GM19023 (cell line): ENCODE results near the gene SNRNP200.

Experiments
- ATAC-seq: cut with Tn5 transposase; IDR thresholded peaks from one replicate; pipeline ENCODE4 v1.9.1; 2021; ENCODE audit warnings: mild to moderate bottlenecking, moderate library complexity; ENCODE audit not compliant: unreplicated experiment

SNRNP200 gene

DNA sequence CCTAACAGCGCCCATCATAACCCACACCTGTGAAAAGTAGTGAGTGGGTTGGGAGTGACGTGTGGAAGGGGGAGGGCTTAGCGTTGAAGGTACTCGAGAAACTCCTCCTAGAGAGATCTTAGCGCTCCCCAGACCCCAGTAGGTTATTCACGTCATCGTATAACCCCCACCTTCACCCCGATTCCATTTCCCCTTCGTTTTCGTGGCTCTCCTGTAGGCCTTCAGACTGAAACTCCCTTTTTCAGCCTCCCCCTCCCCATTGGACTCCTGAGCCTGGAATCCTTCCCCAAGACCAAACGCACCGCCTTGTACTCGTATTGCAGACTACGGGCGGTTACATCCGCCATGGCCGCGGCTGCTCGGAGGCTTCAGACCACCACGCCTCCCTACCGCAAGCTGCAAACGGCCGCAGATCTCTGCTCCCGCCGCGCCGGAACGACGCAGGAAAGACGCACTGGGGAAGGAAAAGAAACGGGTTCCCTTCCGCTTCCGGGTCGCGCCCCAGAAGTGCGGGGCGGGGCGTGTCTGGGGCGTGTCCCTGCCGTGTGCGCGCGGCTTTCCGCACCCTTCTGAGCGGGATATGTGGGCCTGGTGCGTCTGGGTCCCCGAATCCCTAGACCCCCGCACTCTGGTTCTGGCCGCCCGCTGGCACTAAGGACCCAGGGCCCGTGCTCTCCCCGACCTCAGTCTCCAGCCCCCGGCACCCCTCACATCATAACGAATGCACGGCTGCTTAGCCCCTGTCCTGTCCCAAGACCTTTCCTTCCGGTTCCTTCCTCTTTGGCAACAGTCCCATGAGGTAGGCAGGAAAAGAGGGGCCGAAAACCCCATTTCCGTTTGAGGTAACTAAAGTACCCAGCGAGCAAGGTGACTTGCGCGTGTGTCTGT is at the start of gene SNRNP200:
Gene SNRNP200, minus strand, starts transcription at position 456 of the 888 bp plus-strand sequence. Its CDS starts 109 bp downstream, at position 347.
- peak; percentile 94 for ATAC-seq

DNA sequence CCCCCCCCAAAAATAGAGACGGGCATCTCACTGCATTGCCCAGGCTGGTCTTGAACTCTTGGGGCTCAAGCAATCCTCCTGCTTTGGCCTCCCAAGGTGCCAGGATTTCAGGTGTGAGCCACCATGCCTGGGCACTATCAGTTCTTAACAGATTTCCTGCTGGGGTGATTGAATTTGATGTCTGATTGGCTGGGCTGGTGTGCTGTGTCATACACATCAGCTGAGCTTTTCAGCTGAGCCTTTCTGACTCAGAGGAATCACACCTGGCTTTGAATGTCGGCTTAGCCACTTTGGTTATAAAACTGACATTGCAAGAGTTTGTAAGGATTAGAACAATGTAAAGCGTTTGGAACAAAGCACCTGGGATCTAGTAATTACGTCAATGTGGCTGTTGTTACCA is 49.1 kb upstream of the SNRNP200 start:
- ATAC-seq, result no peak

DNA sequence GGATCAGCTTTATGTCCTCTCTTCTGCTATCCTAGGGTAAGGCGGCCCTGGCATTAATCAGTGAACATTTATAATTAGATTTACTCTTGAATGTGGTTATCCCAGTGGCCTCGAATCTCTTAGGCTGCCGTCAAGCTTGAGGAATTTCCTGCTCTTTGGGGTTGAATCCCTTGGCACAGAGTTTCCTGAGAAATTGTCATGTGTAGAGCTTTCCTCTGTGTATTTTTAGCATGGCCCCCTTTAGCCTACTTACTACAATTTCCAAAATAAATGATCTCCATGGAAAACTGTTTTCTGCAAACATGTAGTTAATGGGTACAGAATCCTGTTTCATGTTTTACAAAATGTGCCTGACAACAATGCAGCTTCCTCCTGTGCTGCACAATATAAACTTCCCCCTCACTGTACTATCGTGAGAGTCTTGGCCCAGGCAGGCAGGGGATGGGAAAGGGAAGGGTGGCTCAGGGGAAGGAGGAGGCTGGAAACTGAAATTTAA is 48.3 kb upstream of the SNRNP200 start:
- no peak for ATAC-seq

DNA sequence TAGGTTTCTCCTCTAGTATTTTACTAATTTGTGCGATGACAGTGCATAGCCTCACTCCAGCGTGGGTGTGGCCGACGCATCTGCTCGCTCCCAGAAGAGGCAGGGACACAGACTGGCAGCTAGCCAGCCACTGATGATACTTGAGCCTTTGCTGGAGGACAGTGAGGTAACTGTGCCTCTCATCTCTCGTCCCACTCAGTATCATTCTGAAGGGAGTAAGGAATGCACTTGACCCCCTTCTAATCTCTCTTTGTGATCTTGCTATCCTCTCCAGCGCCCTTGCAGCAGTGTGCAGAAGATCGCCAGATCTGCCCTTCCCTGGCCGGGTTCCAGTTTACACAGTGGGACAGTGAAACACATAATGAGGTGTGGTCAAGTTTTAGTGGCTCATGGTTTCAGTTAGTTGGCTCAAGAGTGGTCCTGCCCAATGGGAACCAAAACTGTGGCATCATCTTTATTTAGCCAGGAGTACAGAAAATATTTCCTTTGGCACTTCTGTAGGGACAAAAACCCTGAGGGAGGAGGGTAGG is 47.8 kb upstream of the SNRNP200 start:
- ATAC-seq, result no peak

DNA sequence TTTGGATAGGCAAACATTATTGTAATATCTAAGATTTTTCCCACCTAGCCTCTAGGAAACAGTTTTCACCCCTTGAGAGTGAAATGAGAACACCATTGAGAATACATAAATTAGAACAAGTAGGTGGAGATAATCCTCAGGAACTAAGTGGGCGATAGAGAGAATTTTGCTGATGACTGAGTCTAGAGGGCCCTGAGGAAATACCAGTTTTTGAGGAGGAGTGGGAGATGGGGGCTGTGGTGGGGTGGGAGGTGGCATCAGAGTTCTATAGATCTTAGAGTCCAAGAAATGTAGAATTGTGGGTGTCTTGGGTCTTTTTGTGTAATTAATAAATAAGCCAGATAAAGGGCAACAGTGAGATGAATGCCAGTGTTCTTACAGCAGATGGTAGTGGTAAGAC is 42.0 kb upstream of the SNRNP200 start:
- ATAC-seq, result no peak

DNA sequence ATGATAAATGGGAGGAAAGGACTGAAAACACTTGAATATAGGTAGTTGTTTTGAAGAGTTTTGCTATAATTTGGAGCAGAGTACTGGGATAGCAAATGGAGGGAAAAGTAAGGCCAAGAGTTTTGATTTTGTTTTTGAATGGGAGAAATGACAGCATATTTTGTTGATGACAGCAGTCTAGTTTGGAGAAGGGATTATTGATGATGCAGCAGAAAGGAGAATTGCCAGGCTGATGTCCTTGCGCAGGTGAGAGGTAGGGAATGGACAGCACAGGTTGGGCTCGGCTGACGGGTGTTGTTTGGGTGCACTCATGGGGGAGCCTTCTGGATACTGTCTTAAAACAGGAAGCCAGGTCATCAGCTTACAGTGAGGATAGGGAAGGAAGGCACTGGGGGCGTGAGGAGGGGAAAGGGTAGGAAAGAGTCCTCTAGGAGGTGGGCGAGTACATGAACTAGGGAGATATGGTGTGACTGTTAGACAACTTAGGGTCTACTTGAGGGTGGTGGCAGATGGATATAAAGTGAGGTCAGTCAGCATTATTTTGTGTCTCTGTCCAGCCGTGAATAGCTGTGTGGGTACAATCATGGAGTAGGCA is 40.6 kb upstream of the SNRNP200 start:
- no peak for ATAC-seq

DNA sequence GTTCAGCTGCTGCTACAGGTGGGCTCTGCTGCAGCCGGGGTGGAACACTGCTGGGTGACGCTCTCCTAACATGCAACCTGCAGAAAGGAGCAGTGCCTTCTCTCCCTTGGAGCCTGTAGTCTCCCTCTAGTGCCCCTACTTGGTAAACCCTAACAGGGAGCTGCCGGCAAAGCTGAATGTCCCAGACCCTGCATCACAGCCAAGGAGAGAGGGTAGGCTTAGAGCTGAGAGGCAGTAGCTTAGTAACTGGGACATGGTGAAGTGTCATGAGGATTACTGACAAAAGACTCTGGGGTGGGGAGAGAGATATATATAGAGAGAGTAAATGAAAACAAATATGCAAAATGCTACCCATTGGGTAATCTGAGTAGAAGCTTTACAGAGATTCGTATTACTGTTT is 40.1 kb upstream of the SNRNP200 start:
- no peak for ATAC-seq

DNA sequence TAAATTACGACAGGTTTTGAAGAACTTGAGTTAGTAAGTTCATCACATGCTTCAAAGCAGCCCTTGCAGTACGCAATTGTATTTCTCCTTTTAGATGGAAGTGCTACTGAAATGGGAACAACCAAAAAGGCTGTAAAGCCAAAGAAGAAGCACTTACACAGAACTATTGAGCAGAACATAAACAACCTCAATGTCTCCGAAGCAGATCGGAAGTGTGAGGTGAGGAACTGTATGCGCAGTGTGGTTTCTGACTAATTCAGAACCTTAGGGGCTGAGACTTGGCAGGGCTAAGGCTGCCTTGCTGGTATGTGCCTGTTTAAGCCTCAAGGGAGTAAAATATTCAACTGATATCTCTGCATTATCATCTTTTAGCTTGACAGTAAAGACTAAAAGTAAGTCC is 38.7 kb upstream of the SNRNP200 start:
- ATAC-seq, result peak; percentile 84

DNA sequence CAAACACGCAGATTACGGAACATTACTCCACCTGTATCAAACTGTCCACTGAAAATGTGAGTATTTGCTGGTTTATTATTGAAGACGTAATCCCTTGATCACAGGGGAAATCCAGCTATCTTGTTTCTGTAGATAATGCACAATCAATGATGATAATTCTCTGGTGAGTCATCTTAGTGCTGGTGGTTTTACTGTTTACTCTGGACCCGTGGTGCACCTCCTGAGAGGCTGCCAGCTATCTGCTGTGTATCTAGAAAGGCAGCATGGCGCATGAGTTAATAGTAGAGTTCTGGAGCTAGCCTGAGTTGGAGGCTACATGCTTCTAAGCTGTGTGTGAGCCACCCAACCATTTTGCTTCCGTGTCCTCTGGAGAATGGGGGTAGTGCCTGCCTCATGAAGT is 36.7 kb upstream of the SNRNP200 start:
- ATAC-seq, result no peak

DNA sequence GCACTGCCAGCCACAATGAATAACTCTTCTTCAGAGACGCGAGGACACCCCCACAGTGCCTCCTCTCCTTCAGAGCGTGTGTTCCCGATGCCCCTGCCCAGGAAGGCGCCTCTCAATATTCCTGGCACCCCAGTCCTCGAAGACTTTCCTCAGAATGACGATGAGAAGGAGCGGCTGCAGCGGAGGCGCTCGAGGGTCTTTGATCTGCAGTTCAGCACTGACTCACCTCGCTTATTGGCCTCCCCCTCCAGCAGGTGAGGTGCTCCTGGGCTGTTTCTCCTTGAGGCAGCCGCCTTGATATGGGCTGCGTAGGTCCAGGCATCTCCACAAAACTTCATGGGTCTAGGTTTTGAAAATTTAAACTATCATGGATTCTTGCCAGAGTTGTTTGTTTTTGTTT is 36.3 kb upstream of the SNRNP200 start:
- no peak for ATAC-seq

DNA sequence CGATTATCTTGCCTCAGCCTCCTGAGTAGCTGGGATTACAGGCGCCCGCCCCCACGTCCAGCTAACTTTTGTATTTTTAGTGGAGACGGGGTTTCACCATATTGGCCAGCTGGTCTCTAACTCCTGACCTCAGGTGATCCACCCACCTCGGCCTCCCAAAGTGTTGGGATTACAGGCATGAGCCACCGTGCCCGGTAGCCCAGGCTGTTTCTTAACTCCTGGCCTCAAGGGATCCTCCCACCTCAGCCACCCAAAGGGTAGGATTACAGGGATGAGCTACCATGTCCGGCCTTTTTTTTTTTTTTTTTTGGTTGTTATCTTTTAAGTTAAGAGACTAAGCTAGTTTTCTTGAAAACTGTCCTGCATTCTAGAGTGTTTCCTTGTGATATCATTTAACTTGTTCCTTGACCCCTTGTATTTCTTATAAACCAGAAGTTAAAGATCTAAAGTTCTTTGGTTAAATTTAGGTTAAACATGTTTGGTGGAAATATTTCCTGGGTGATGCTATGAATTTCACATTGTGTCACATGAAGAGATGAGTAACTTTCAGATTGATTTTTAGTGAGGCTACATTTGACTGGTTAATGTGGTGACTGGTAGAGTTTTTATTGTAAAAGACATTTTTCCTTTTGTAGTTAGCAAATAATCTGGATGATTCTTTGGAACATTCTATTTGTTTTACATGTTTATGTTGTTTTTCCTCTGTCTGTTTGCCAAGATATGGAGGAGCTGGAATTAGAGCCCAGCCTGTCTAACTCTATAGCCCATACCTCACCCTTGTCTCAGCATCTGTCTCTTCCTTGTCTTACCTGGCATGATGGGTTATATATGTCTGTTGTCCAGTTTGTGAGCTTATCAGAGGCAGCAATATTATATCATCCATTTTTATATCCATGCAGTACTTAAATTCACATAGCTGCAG is 35.4 kb upstream of the SNRNP200 start:
- ATAC-seq, result no peak

DNA sequence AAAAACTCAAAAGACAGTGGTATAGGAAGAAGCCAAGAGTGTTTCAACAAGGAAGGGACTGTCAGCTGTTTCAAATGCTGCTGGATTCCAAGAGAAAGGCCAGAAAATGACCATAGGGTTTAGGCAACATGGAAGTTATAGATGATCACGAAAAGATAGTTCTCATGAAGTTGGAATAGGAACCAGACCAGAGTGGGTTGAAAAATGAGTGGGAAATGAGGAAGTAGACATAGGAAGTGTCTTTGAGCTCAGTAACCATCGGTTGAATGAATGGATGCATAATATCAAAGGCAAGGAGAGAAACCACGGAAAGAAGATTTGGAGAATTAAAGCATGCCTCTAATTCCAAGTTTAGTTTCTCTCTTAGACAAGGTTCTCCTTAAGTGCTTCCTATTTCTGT is 31.5 kb upstream of the SNRNP200 start:
- ATAC-seq, result no peak

DNA sequence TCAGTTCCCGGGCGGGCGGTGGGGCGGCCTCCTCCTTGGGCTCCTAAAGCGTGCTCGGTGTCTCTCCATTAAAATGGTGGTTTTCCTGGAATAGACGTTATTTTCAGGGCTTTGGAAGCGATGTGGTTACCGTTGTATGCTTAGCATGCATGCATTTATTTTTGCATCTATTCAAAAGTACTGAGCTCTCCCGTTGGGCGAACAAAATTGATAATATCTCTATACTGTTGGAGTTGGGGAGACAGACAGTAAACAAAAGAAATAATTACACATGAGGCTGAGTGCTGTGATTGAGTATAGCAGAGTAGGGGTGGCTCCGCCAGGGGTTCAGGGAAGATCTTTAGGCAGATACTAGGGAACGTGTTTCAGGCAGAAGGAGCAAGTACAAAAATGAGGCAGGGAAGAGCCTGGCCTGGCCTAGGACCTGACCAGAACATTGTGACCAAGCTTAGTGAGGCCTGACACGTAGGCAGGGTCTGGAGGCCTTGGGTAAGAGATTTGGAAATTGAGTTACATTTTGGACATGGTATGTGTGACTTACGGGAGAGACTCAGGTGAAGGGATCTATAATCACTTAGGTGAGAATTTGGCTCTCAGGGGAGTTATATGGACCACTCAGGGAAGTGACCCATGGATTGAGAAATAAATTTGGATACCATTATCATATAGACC is 30.9 kb upstream of the SNRNP200 start:
- no peak for ATAC-seq

DNA sequence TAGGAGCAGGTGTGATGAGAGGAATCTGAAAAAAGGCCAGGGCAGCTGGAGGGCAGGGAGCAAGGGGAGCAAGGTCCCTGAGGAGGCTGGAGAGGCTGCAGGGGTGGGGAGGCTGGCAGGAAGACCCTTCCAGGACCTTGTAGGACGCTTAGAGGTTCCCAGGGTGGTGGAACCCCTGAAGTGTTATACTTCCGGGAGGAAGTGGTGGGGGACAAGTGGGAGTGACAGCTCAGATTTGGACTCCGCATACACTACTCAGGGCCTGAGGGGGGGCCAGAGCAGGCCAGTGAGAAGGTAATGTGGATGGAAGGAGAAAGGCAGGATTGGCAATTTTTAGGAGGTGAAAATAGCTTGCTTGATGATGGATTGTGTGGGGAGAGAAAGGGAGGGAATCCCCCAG is 28.4 kb upstream of the SNRNP200 start:
- ATAC-seq, result no peak

DNA sequence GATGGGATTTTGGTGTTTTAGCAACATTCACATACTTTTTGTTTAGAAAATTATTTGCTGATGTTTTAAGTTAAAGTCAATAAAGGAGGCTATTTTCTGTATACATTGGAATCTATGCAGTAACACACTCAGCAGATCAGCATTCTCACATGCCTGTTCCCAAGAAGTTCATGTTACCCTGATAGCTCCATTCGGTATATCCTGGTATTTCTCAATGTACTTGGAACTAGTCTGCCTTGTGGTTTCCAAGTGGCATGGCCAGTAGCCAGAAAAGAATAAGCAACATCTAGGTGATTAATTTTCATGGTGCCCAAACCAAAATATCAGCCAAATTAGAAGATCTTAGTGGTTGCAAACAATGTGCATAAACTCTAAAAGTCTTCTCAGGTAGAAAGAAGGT is 25.1 kb upstream of the SNRNP200 start:
- ATAC-seq, result no peak

DNA sequence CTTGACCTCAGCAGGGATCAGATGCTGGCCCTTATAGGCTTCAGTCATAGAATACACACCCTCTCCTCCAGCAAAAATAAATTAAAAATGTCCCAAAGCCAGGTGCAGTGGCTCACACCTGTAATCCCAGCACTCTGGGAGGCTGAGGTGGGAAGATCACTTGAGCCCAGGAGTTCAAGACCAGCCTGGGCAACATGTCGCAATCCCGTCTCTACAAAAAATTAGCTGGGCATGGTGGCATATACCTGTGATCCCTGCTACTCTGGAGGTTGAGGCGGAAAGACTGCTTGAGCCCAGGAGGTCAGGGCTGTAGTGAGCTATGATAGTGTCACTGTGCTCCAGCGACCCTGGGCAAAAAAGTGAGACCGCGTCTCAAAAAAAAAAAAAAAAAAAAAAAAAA is 24.5 kb upstream of the SNRNP200 start:
- no peak for ATAC-seq

DNA sequence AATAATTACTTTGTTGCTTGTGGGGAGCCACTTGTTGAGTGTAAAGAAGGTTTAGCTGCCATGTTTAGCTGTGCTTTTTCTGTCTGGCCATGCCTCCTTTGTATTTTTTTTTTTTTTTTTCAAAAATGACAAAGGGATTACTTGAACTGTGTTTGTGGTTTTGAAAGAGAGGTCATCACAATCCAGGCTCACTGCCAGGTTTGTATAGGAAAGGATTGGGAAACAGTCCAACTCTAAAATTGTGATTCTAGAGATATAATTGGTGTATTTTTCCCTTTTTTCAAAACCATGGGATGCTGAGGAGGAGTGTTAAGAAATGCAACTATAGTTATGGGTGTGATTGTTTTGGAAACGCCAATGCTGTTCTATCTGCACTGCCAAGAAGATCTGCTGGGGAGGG is 24.1 kb upstream of the SNRNP200 start:
- no peak for ATAC-seq

DNA sequence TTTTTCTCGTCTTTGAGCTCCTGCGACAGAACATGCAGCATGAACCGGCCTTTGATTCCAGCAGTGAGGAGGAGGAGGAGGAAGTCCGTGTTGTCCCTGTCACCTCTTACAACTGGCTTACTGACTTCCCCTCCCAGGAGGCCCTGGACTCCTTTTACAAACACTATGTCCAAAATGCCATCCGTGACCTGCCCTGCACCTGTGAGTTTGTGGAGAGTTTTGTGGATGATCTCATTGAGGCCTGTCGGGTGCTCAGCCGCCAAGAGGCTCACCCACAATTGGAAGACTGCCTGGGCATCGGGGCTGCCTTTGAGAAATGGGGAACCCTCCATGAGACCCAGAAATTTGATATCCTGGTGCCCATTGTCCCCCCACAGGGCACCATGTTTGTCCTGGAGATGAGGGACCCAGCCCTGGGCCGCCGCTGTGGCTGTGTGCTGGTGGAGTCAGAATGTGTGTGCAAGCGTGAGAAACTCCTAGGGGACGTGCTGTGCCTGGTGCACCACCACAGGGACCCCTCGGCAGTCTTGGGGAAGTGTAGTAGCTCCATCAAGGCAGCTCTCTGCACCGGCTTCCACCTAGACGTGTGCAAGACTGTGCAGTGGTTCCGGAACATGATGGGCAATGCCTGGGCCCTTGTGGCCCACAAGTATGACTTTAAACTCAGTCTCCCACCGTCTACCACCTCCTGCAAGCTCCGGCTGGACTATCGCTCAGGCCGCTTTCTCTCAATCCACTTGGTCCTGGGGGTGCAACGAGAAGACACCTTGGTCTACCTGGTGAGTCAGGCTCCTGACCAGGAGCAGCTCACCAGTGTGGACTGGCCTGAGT is 21.9 kb upstream of the SNRNP200 start:
- no peak for ATAC-seq

DNA sequence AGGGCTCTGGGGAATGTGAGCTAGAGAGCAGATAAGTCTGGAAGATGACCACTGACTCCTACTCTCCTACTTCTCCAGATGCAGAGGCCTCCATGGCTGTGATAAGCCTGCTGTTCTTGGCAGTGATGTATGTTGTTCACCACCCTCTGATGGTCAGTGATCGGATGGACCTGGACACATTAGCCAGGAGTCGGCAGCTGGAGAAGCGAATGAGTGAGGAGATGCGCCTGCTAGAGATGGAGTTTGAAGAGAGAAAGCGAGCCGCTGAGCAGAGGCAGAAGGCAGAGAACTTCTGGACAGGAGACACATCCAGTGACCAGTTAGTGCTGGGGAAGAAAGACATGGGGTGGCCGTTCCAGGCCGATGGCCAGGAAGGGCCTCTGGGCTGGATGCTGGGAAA is 21.2 kb upstream of the SNRNP200 start:
- no peak for ATAC-seq

DNA sequence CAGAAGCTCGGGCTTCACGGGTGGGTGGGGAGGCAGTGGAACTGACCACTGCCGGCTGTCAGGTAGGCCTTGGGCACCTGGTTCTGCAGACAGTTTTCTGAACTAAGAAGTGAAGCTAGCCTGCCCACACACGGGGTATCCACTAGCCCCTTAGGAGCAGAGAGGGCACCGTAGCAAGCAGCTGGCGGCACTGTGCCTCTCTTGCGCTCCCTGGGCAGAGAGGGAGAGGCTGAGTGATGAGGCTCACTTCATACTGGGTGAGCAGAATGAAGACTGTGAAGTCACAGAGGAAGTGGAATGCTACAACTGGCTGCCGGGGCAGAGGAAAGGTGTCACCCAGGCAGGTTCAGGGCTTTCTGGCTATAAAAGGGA is 20.5 kb upstream of the SNRNP200 start:
- ATAC-seq, result no peak
